Middle frontal gyrus (tissue), 1 donor: ENCODE measurements around the gene SCYGR3.

Experiments
- DNase-seq: peaks from one replicate; pipeline ENCODE4 v3.0.0-alpha.2; 2015; ENCODE audit warnings: low spot score; ENCODE audit errors: extremely low spot score

SCYGR3 gene

DNA sequence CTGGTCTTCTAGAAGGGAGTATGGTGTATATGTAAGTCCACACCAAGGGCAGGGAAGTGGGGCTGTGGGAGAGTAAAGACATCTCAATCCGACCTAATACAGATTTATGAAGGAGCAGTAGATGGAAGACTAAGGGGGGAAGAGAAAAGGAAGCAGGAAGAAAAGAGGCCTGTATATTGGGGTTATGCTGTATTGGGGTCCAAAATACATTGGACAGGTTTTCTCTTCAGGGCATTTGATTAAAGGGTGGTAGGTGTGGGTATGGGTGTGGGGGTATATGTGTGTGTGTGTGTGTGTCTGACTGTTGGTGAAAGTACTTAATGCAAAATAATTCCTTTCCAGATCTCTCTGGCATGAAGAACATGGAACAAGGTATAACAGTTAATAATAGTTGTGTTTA is 49.6 kb downstream of the SCYGR3 start:
- DNase-seq, result no peak
